ENCODE data around the gene ABHD4.

The ABHD4 gene

GRCh38 chr14:22602862-22603261 is 4.8 kb downstream of the ABHD4 start:
- Histone ChIP-seq H4K20me1 (ENCODE audit: insufficient read depth, low read length) (no peaks in the 10 kb centered on the region), H3K4me3 (ENCODE audit: low read length) (no peak overlapping the region), H3K27ac (ENCODE audit: low read length) (peak overlapping the region; percentile 94; the same call in 1 of the 2 replicates), H3K4me1 (ENCODE audit: low read length) (peaks cover 29% of the 10 kb centered on the region), H3K4me2 (ENCODE audit: low read depth, low read length) (peak overlapping the region; percentile 97; the same call in 1 of the 2 replicates), H3K36me3 (replicated peaks; ENCODE audit: insufficient read depth, low read length) (no peaks in the 10 kb centered on the region), H3K9ac (ENCODE audit: low read length) (no peak overlapping the region), H3K27me3 (replicated peaks; ENCODE audit: insufficient read depth, low read length) (no peaks in the 10 kb centered on the region), H3F3A (ENCODE audit: insufficient read depth, low read length) (peaks cover 28% of the 10 kb centered on the region), H3K79me2 (ENCODE audit: low read length) (peaks cover 60% of the 10 kb centered on the region), H2AFZ (ENCODE audit: low read length) (no peak overlapping the region), H3K9me2 (replicated peaks; ENCODE audit: insufficient read depth, low read length) (no peaks in the 10 kb centered on the region), H3K9me3 (replicated peaks; ENCODE audit: insufficient read depth, low read length) (no peaks in the 10 kb centered on the region)
- no peak for DNase-seq
- TF ChIP-seq EZH2 (optimal IDR thresholded peaks at IDR 0.05; ENCODE audit: low read depth, low read length), result no peak
- TF ChIP-seq CTCF (IDR thresholded peaks at IDR 0.05; ENCODE audit: low read length), result no peak
- no peak for TF ChIP-seq EZH2phosphoT487 (IDR thresholded peaks at IDR 0.05; ENCODE audit: low read length)

- no peak overlapping the region for H3K27ac ChIP-seq (ENCODE audit: low read length)
- no peaks in the 10 kb centered on the region for H3K9me3 ChIP-seq (replicated peaks; ENCODE audit: insufficient read depth, low read length)
- no peak overlapping the region for H3K4me3 ChIP-seq (ENCODE audit: low read length)
- H3K9ac ChIP-seq (ENCODE audit: low read length), result no peak overlapping the region
- no peak for TF ChIP-seq CTCF (IDR thresholded peaks at IDR 0.05; ENCODE audit: low read length)
- no peak for TF ChIP-seq EZH2phosphoT487 (IDR thresholded peaks at IDR 0.05; ENCODE audit: low read length)
- TF ChIP-seq EZH2 (optimal IDR thresholded peaks at IDR 0.05; ENCODE audit: low read depth, low read length), result no peak
- no peaks in the 10 kb centered on the region for H3K27me3 ChIP-seq (replicated peaks; ENCODE audit: insufficient read depth, low read length)
- peaks cover 7% of the 10 kb centered on the region for H3F3A ChIP-seq (ENCODE audit: insufficient read depth, low read length)
- H3K36me3 ChIP-seq (replicated peaks; ENCODE audit: insufficient read depth, low read length), result no peaks in the 10 kb centered on the region
- peaks cover 21% of the 10 kb centered on the region for H3K4me1 ChIP-seq (ENCODE audit: low read length)
- no peaks in the 10 kb centered on the region for H4K20me1 ChIP-seq (ENCODE audit: insufficient read depth, low read length)
- H3K79me2 ChIP-seq (ENCODE audit: low read length), result peaks cover 27% of the 10 kb centered on the region
- DNase-seq, result no peak
- H2AFZ ChIP-seq (ENCODE audit: low read length), result no peak overlapping the region
- no peaks in the 10 kb centered on the region for H3K9me2 ChIP-seq (replicated peaks; ENCODE audit: insufficient read depth, low read length)
- H3K4me2 ChIP-seq (ENCODE audit: low read depth, low read length), result no peak overlapping the region
These were observed 8.3 kb downstream of the ABHD4 start for GRCh38 chr14:22606380-22606779.

GRCh38 chr14:22607291-22607690 is 9.2 kb downstream of the ABHD4 start:
- H3K9me2 ChIP-seq (replicated peaks; ENCODE audit: insufficient read depth, low read length), result no peaks in the 10 kb centered on the region
- peaks cover 24% of the 10 kb centered on the region for H3K79me2 ChIP-seq (ENCODE audit: low read length)
- H3F3A ChIP-seq (ENCODE audit: insufficient read depth, low read length), result 0 out of 2 replicates have a peak, but pooled peaks cover under 1% of the 10 kb centered on the region
- H3K4me2 ChIP-seq (ENCODE audit: low read depth, low read length), result no peak overlapping the region
- no peaks in the 10 kb centered on the region for H3K27me3 ChIP-seq (replicated peaks; ENCODE audit: insufficient read depth, low read length)
- H3K9me3 ChIP-seq (replicated peaks; ENCODE audit: insufficient read depth, low read length), result no peaks in the 10 kb centered on the region
- no peak overlapping the region for H3K9ac ChIP-seq (ENCODE audit: low read length)
- no peaks in the 10 kb centered on the region for H3K36me3 ChIP-seq (replicated peaks; ENCODE audit: insufficient read depth, low read length)
- H3K27ac ChIP-seq (ENCODE audit: low read length), result peak overlapping the region; percentile 4; the same call in 1 of the 2 replicates
- no peak for DNase-seq
- H4K20me1 ChIP-seq (ENCODE audit: insufficient read depth, low read length), result no peaks in the 10 kb centered on the region
- TF ChIP-seq EZH2phosphoT487 (IDR thresholded peaks at IDR 0.05; ENCODE audit: low read length) (no peak), CTCF (IDR thresholded peaks at IDR 0.05; ENCODE audit: low read length) (no peak), EZH2 (optimal IDR thresholded peaks at IDR 0.05; ENCODE audit: low read depth, low read length) (no peak)
- H2AFZ ChIP-seq (ENCODE audit: low read length), result no peak overlapping the region
- no peak overlapping the region for H3K4me3 ChIP-seq (ENCODE audit: low read length)
- H3K4me1 ChIP-seq (ENCODE audit: low read length), result peaks cover 23% of the 10 kb centered on the region

Measured in MM.1S (cell line).